ENCODE data around the gene NCR1.
A peak's percentile ranks its signal among the peaks of the same experiment; 100 is the strongest.

The NCR1 gene

DNA sequence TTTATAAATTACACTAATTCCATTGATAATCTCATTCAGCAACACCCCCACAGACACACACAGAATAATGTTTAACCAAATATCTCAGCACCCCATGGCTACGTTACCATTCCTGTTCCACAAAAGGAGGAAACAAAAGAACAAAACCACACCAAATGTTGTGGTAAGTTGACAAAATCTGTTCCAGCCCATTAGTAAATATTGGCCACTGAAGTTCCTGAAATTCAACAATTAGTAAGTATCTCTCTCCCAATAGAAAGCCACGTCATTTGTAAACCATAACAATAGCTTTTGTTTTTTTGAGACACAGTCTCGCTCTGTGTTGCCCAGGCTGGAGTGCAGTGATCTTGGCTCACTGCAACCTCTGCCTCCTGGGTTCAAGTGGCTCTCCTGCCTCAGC lies 34.3 kb upstream of the NCR1 start:
- H2AFZ ChIP-seq (ENCODE audit: insufficient read depth, low read length, poor library complexity): no peak overlapping the region
- H3K79me2 ChIP-seq (ENCODE audit: control insufficient read depth, insufficient read depth, low read length, poor library complexity): no peaks in the 10 kb centered on the region
- WGBS (ENCODE audit: extremely low coverage, insufficient coverage, insufficient read length): no CpG with 5 or more reads among the region's 3 CpGs
- no peak overlapping the region for H4K12ac ChIP-seq (ENCODE audit: low read depth, low read length)
- H2AK5ac ChIP-seq (ENCODE audit: low read length): no peak overlapping the region
- H4K8ac ChIP-seq (ENCODE audit: low read depth, low read length): no peak overlapping the region
- H3K36me3 ChIP-seq (ENCODE audit: control insufficient read depth in 1 of 2, insufficient read depth in 2 of 2, low read length in 2 of 2): no peaks in the 10 kb centered on the region
- no peaks in the 10 kb centered on the region for H3K79me1 ChIP-seq (ENCODE audit: low read length)
- no peaks in the 10 kb centered on the region for H3K4me1 ChIP-seq (ENCODE audit: control insufficient read depth in 1 of 2, insufficient read depth in 2 of 2, low read length in 2 of 2)
- no peak overlapping the region for H3K4ac ChIP-seq (ENCODE audit: low read depth, low read length)
- H3K9me3 ChIP-seq (ENCODE audit: insufficient read depth, low read depth, low read length): peaks cover 3% of the 10 kb centered on the region
- H3K27me3 ChIP-seq (ENCODE audit: insufficient read depth, low read length): no peaks in the 10 kb centered on the region
- no peak overlapping the region for H3K18ac ChIP-seq (ENCODE audit: low read length)
- no peak overlapping the region for H2BK120ac ChIP-seq (ENCODE audit: insufficient read depth, low read length, poor library complexity)
- no peak overlapping the region for H3K23ac ChIP-seq (ENCODE audit: low read length)
- H2BK12ac ChIP-seq (ENCODE audit: low read length): no peak overlapping the region
- H3K4me3 ChIP-seq (ENCODE audit: low read depth, low read length): no peak overlapping the region
- H3K9ac ChIP-seq (ENCODE audit: low read length): no peak overlapping the region
- H3K14ac ChIP-seq (ENCODE audit: low read length): no peak overlapping the region
- H4K91ac ChIP-seq (ENCODE audit: low read depth, low read length): no peak overlapping the region
- H3K4me2 ChIP-seq (ENCODE audit: low read length): no peak overlapping the region
- H2BK5ac ChIP-seq (ENCODE audit: low read depth, low read length, poor library complexity): no peak overlapping the region
- H3K27ac ChIP-seq (ENCODE audit: low read depth, low read length): no peak overlapping the region
- DNase-seq: no peak

DNA sequence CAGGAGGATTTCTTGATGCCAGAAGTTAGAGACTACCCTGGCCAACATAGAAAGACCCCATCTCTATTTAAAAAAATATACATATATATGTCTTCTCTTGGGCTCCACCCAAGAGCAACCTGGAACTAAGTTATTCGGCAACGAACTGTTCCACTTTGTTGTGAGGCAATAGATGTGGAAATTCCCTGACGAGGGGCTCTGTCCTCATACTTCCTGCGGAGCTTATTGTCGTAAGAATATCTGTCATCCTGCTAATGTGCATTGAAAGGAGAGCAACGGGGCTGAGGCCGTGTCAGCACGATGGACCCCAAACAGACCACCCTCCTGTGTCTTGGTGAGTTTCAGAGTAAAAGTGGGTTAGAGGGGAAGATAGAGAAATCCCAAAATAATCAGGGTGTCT lies 32.0 kb upstream of the NCR1 start, which contains the start of gene FCAR:
FCAR (plus strand) TSS at position 246 of the 400 bp plus-strand sequence; CDS start at position 301, 55 bp downstream.
- no peak within 1 kb of the TSS for H3K4ac ChIP-seq (ENCODE audit: low read depth, low read length)
- H2BK5ac ChIP-seq (ENCODE audit: low read depth, low read length, poor library complexity): no peak within 1 kb of the TSS
- H3K36me3 ChIP-seq (ENCODE audit: control insufficient read depth in 1 of 2, insufficient read depth in 2 of 2, low read length in 2 of 2): no peaks in the 10 kb centered on the region
- H2BK12ac ChIP-seq (ENCODE audit: low read length): no peak within 1 kb of the TSS
- H3K79me2 ChIP-seq (ENCODE audit: control insufficient read depth, insufficient read depth, low read length, poor library complexity): no peaks in the 10 kb centered on the region
- H3K9ac ChIP-seq (ENCODE audit: low read length): no peak within 1 kb of the TSS
- no peak within 1 kb of the TSS for H3K18ac ChIP-seq (ENCODE audit: low read length)
- peaks cover 3% of the 10 kb centered on the region for H3K9me3 ChIP-seq (ENCODE audit: insufficient read depth, low read depth, low read length)
- H4K12ac ChIP-seq (ENCODE audit: low read depth, low read length): no peak within 1 kb of the TSS
- H4K91ac ChIP-seq (ENCODE audit: low read depth, low read length): no peak within 1 kb of the TSS
- H3K4me1 ChIP-seq (ENCODE audit: control insufficient read depth in 1 of 2, insufficient read depth in 2 of 2, low read length in 2 of 2): no peaks in the 10 kb centered on the region
- peak; percentile 7 to 30 for DNase-seq
- no peaks in the 10 kb centered on the region for H3K27me3 ChIP-seq (ENCODE audit: insufficient read depth, low read length)
- no peak within 1 kb of the TSS for H3K27ac ChIP-seq (ENCODE audit: low read depth, low read length)
- H3K4me3 ChIP-seq (ENCODE audit: low read depth, low read length): no peak within 1 kb of the TSS
- H3K4me2 ChIP-seq (ENCODE audit: low read length): no peak within 1 kb of the TSS
- no CpG with 5 or more reads among the region's 8 CpGs for WGBS (ENCODE audit: extremely low coverage, insufficient coverage, insufficient read length)
- H3K79me1 ChIP-seq (ENCODE audit: low read length): no peaks in the 10 kb centered on the region
- H3K23ac ChIP-seq (ENCODE audit: low read length): no peak within 1 kb of the TSS
- no peak within 1 kb of the TSS for H3K14ac ChIP-seq (ENCODE audit: low read length)
- H2BK120ac ChIP-seq (ENCODE audit: insufficient read depth, low read length, poor library complexity): no peak within 1 kb of the TSS
- no peak within 1 kb of the TSS for H2AFZ ChIP-seq (ENCODE audit: insufficient read depth, low read length, poor library complexity)
- no peak within 1 kb of the TSS for H2AK5ac ChIP-seq (ENCODE audit: low read length)
- no peak within 1 kb of the TSS for H4K8ac ChIP-seq (ENCODE audit: low read depth, low read length)

DNA sequence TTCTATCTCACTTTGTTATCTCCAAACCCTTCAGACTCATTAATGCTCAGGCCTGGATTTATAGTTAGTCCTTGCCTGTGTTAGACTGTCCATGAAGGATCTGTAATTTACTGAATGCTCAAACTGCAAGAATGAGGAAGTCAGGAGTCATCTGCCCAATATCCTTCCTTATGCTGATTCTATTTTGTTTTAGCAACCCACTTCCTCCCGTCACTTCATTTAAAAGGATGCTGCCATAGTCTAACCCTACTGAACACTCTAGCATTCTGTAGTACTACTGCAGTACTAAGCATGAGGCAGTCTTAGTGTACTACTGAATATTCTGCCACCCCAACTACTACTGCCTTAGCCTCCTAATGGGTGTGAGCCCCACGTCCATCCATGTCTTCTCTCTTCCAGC lies 30.4 kb upstream of the NCR1 start:
- no peak overlapping the region for H3K23ac ChIP-seq (ENCODE audit: low read length)
- no peak overlapping the region for H3K4me3 ChIP-seq (ENCODE audit: low read depth, low read length)
- H3K18ac ChIP-seq (ENCODE audit: low read length): no peak overlapping the region
- H3K79me1 ChIP-seq (ENCODE audit: low read length): no peaks in the 10 kb centered on the region
- H3K4ac ChIP-seq (ENCODE audit: low read depth, low read length): no peak overlapping the region
- no peak overlapping the region for H3K9ac ChIP-seq (ENCODE audit: low read length)
- no peak overlapping the region for H2AFZ ChIP-seq (ENCODE audit: insufficient read depth, low read length, poor library complexity)
- H3K79me2 ChIP-seq (ENCODE audit: control insufficient read depth, insufficient read depth, low read length, poor library complexity): no peaks in the 10 kb centered on the region
- H3K9me3 ChIP-seq (ENCODE audit: insufficient read depth, low read depth, low read length): no peaks in the 10 kb centered on the region
- no peaks in the 10 kb centered on the region for H3K4me1 ChIP-seq (ENCODE audit: control insufficient read depth in 1 of 2, insufficient read depth in 2 of 2, low read length in 2 of 2)
- no peak overlapping the region for H2AK5ac ChIP-seq (ENCODE audit: low read length)
- no CpG with 5 or more reads among the region's 2 CpGs for WGBS (ENCODE audit: extremely low coverage, insufficient coverage, insufficient read length)
- no peak overlapping the region for H3K4me2 ChIP-seq (ENCODE audit: low read length)
- H4K8ac ChIP-seq (ENCODE audit: low read depth, low read length): no peak overlapping the region
- H2BK5ac ChIP-seq (ENCODE audit: low read depth, low read length, poor library complexity): no peak overlapping the region
- no peak overlapping the region for H2BK12ac ChIP-seq (ENCODE audit: low read length)
- no peak for DNase-seq
- no peak overlapping the region for H2BK120ac ChIP-seq (ENCODE audit: insufficient read depth, low read length, poor library complexity)
- H4K91ac ChIP-seq (ENCODE audit: low read depth, low read length): no peak overlapping the region
- no peaks in the 10 kb centered on the region for H3K36me3 ChIP-seq (ENCODE audit: control insufficient read depth in 1 of 2, insufficient read depth in 2 of 2, low read length in 2 of 2)
- H3K27me3 ChIP-seq (ENCODE audit: insufficient read depth, low read length): no peaks in the 10 kb centered on the region
- no peak overlapping the region for H3K27ac ChIP-seq (ENCODE audit: low read depth, low read length)
- H4K12ac ChIP-seq (ENCODE audit: low read depth, low read length): no peak overlapping the region
- H3K14ac ChIP-seq (ENCODE audit: low read length): no peak overlapping the region

DNA sequence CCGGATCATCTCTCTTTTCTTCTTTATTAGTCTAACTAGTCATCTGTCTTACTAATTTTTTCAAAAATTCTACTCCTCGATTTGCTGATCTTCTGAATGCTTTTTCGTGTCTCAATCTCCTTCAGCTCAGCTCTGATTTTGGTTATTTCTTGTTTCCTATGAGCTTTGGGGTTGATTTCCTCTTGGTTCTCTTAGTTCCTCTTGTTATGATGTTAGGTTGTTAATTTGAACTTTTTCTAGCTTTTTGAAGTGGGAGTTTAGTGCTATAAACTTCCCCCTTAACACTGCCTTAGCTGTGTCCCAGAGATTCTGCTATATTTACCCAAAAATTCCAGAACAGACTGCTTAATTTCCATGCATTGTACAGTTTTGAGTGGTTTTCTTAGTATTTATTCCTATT lies 28.5 kb upstream of the NCR1 start:
- no peak overlapping the region for H3K4me3 ChIP-seq (ENCODE audit: low read depth, low read length)
- no peak overlapping the region for H2BK5ac ChIP-seq (ENCODE audit: low read depth, low read length, poor library complexity)
- no peak overlapping the region for H4K8ac ChIP-seq (ENCODE audit: low read depth, low read length)
- H3K27ac ChIP-seq (ENCODE audit: low read depth, low read length): no peak overlapping the region
- H4K91ac ChIP-seq (ENCODE audit: low read depth, low read length): no peak overlapping the region
- no peak overlapping the region for H2BK120ac ChIP-seq (ENCODE audit: insufficient read depth, low read length, poor library complexity)
- no peak for DNase-seq
- H2AK5ac ChIP-seq (ENCODE audit: low read length): no peak overlapping the region
- no peak overlapping the region for H2BK12ac ChIP-seq (ENCODE audit: low read length)
- WGBS (ENCODE audit: extremely low coverage, insufficient coverage, insufficient read length): no CpG with 5 or more reads among the region's 3 CpGs
- H4K12ac ChIP-seq (ENCODE audit: low read depth, low read length): no peak overlapping the region
- no peaks in the 10 kb centered on the region for H3K4me1 ChIP-seq (ENCODE audit: control insufficient read depth in 1 of 2, insufficient read depth in 2 of 2, low read length in 2 of 2)
- H3K14ac ChIP-seq (ENCODE audit: low read length): no peak overlapping the region
- H3K36me3 ChIP-seq (ENCODE audit: control insufficient read depth in 1 of 2, insufficient read depth in 2 of 2, low read length in 2 of 2): no peaks in the 10 kb centered on the region
- H3K27me3 ChIP-seq (ENCODE audit: insufficient read depth, low read length): no peaks in the 10 kb centered on the region
- no peak overlapping the region for H3K9ac ChIP-seq (ENCODE audit: low read length)
- H3K18ac ChIP-seq (ENCODE audit: low read length): no peak overlapping the region
- no peak overlapping the region for H2AFZ ChIP-seq (ENCODE audit: insufficient read depth, low read length, poor library complexity)
- no peak overlapping the region for H3K4ac ChIP-seq (ENCODE audit: low read depth, low read length)
- H3K79me2 ChIP-seq (ENCODE audit: control insufficient read depth, insufficient read depth, low read length, poor library complexity): no peaks in the 10 kb centered on the region
- no peak overlapping the region for H3K23ac ChIP-seq (ENCODE audit: low read length)
- peaks cover 2% of the 10 kb centered on the region for H3K9me3 ChIP-seq (ENCODE audit: insufficient read depth, low read depth, low read length)
- no peak overlapping the region for H3K4me2 ChIP-seq (ENCODE audit: low read length)
- H3K79me1 ChIP-seq (ENCODE audit: low read length): peaks cover under 1% of the 10 kb centered on the region
